HUES48 (cell line): ENCODE measurements around the gene HS6ST2.

Experiments
- H3K27ac ChIP-seq: one replicate; pipeline ENCODE4 v1.7.0; 2013; ENCODE audit warnings: low read depth, low read length, inconsistent platforms
- H3K27me3 ChIP-seq: 2 replicates; pipeline ENCODE4 v1.6.1; 2013; ENCODE audit warnings: mild to moderate bottlenecking, low read length; ENCODE audit not compliant: control insufficient read depth, insufficient read depth
- H3K36me3 ChIP-seq: 2 replicates; pipeline ENCODE4 v1.6.1; 2013; ENCODE audit warnings: low read length; ENCODE audit not compliant: control insufficient read depth, insufficient read depth
- H3K4me1 ChIP-seq: 2 replicates; pipeline ENCODE4 v1.6.1; 2013; ENCODE audit warnings: mild to moderate bottlenecking, low read length; ENCODE audit not compliant: control insufficient read depth, insufficient read depth
- H3K4me3 ChIP-seq: 2 replicates; pipeline ENCODE4 v1.5.1; 2013; ENCODE audit warnings: mild to moderate bottlenecking, low read depth, low read length
- H3K9ac ChIP-seq: 2 replicates; pipeline ENCODE4 v1.6.1; 2013; ENCODE audit warnings: mild to moderate bottlenecking, low read depth, low read length, moderate library complexity
- H3K9me3 ChIP-seq: 2 replicates; pipeline ENCODE4 v1.6.1; 2013; ENCODE audit warnings: low read length; ENCODE audit not compliant: control insufficient read depth, insufficient read depth

HS6ST2 gene

DNA sequence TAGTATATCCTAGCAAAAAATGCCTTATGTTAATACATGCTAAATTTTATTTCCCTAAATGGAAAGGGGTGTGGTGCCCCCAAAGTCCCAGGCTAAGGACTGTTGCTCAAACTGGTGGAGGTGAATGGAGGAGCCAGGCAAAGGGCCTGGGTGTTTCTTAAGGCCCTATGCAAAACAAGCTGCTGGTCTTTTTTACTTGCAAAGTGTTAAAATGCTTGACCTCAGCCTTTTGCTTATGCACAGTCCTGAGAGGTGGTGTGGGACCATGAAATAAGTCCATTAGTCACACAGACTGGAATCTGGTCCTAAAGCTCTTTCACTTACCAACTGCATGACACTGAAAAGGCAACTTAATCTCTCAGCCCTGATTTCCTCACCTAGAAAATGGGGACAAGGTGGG is 246.1 kb downstream of the HS6ST2 start:
- Histone ChIP-seq H3K27ac (no peak overlapping the region), H3K9ac (no peak overlapping the region), H3K4me1 (peaks cover 4% of the 10 kb centered on the region), H3K9me3 (no peaks in the 10 kb centered on the region), H3K27me3 (peaks cover 7% of the 10 kb centered on the region), H3K36me3 (no peaks in the 10 kb centered on the region), H3K4me3 (no peak overlapping the region)

DNA sequence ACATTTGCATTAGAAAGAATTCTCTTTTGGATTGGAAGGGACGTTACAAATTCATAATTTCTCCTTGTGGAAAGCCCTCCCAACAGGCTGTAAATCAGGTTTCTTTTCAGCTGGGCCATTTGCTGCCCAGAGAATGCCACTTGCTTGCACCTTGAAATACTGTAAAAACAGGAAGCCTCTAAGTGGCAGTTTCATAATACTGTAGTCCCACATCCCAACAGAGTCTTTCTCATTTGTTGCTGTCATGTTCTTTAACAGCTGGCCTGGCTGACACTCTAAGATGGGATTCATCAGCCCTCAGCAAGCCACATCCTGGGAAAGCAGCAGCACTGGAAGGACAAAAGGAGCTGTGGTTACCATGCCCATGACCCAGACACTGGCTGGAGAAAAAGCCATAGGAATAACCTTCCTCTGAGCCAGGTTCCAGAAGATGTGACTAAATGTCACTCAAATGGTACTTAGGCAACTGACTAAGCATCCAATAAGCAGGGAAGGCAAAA is 247.7 kb downstream of the HS6ST2 start:
- Histone ChIP-seq H3K27me3 (peaks cover 7% of the 10 kb centered on the region; the same call in 1 of the 2 replicates), H3K27ac (no peak overlapping the region), H3K9ac (no peak overlapping the region), H3K36me3 (no peaks in the 10 kb centered on the region), H3K4me1 (peaks cover 4% of the 10 kb centered on the region), H3K4me3 (no peak overlapping the region), H3K9me3 (no peaks in the 10 kb centered on the region)

DNA sequence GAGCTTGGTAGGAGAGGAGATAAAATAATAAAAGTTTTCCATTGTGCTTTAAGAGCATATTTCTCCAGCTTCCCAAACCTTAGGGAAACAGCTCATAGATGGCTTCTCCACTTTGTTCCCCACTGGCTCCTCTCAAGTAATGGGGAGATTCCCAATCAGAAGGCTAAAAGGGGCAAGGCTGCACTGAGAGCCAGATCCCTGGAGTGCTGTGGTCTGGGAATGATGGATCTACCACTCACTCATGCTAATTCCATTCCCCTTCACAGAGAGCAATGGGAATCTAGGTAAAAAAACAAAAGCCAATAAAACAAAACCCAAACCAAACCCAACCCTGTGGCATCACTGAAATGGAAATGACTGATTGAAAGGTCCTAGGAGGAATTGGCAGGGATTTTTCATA is 249.9 kb downstream of the HS6ST2 start:
- Histone ChIP-seq H3K4me1 (peaks cover 14% of the 10 kb centered on the region), H3K9me3 (no peaks in the 10 kb centered on the region), H3K27ac (no peak overlapping the region), H3K9ac (no peak overlapping the region), H3K36me3 (no peaks in the 10 kb centered on the region), H3K27me3 (peaks cover 9% of the 10 kb centered on the region; the same call in 1 of the 2 replicates), H3K4me3 (no peak overlapping the region)

DNA sequence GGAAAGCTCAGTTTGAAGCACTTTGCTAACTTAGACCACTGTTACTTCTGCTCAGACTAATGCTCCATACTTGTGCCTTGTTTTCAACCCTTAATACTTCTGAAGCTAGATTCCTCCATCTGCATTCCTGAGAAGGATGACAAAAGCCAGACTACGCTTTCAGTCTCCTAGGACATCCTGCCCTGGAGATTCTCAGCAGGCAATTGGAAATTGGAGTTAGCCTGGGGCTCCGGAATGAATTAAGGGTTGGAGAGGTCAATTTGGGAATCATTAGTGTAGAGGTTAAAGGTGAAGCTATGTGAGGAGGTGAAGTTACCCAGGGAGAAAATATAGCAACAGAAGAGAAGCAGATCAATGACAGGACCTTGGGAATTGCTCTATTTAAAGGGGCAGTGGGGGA is 253.7 kb downstream of the HS6ST2 start:
- no peak overlapping the region for H3K9ac ChIP-seq
- peaks cover 14% of the 10 kb centered on the region for H3K4me1 ChIP-seq
- H3K4me3 ChIP-seq: no peak overlapping the region
- no peaks in the 10 kb centered on the region for H3K36me3 ChIP-seq
- no peaks in the 10 kb centered on the region for H3K9me3 ChIP-seq
- no peak overlapping the region for H3K27ac ChIP-seq
- peaks cover 28% of the 10 kb centered on the region for H3K27me3 ChIP-seq

DNA sequence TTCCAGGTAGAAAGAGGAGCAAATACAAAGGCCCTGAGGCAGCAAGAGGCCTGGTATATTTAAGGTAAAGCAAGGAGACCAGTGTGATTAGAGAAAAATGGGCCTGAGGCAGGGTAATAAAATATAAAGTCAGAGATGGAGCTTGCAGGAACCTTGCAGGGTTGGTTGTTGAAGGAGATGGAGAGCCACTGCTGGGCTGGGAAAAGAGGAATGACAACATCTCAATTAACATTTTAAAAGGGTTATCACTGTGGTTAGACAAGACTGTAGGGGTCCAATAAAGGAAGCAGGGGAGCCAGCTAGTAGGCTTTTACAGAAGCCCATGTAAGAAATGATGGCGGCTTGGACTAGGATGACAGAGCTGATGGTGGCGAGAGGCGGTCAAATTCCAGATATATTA is 264.0 kb downstream of the HS6ST2 start:
- Histone ChIP-seq H3K27ac (no peak overlapping the region), H3K27me3 (peaks cover 67% of the 10 kb centered on the region), H3K36me3 (no peaks in the 10 kb centered on the region), H3K4me1 (peaks cover 42% of the 10 kb centered on the region), H3K4me3 (peak overlapping the region; percentile 24; the same call in 1 of the 2 replicates), H3K9ac (no peak overlapping the region), H3K9me3 (no peaks in the 10 kb centered on the region)

DNA sequence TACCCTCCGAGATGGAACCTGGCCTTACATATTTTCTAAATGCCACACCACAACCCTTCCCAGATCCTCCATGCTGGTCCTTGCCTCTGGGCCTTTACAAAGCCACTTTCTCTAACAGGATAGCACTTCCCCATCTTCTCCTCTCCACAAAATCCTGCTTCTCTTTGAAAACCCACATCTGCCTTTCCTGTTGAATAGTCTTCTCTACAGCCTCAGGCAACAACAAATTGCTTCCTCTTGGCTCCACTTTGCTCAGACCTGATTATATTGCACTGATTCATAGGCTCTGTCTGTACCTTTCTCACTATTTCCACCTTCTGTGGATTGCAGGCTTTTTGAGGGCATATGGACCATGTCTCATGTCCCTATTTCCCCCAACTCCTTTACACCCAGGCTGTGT is 265.9 kb downstream of the HS6ST2 start:
- no peak overlapping the region for H3K27ac ChIP-seq
- H3K4me3 ChIP-seq: no peak overlapping the region
- H3K4me1 ChIP-seq: peaks cover 51% of the 10 kb centered on the region
- H3K9ac ChIP-seq: no peak overlapping the region
- H3K9me3 ChIP-seq: no peaks in the 10 kb centered on the region
- H3K36me3 ChIP-seq: no peaks in the 10 kb centered on the region
- H3K27me3 ChIP-seq: peaks cover 60% of the 10 kb centered on the region

DNA sequence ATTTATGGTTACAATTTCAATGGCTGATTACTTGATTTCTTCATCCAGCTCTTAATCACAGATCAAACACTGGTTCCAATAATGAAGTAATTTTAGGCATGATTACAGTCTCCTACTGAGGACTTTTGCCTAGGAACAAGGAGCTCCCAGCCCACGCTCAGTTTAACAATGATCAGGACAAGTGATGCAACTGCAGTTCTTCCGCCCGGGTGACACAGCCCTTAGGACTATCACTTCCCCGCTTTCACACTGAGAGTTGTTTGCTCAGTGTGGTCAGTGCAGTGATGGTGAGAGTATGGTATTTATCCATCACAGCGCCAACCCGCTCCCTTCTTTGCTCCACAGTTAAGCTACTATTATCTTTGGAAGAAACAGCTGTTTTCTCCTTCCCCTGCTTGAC is 266.4 kb downstream of the HS6ST2 start:
- Histone ChIP-seq H3K9me3 (no peaks in the 10 kb centered on the region), H3K36me3 (no peaks in the 10 kb centered on the region), H3K4me1 (peaks cover 51% of the 10 kb centered on the region), H3K27ac (no peak overlapping the region), H3K9ac (no peak overlapping the region), H3K27me3 (peaks cover 57% of the 10 kb centered on the region), H3K4me3 (no peak overlapping the region)

DNA sequence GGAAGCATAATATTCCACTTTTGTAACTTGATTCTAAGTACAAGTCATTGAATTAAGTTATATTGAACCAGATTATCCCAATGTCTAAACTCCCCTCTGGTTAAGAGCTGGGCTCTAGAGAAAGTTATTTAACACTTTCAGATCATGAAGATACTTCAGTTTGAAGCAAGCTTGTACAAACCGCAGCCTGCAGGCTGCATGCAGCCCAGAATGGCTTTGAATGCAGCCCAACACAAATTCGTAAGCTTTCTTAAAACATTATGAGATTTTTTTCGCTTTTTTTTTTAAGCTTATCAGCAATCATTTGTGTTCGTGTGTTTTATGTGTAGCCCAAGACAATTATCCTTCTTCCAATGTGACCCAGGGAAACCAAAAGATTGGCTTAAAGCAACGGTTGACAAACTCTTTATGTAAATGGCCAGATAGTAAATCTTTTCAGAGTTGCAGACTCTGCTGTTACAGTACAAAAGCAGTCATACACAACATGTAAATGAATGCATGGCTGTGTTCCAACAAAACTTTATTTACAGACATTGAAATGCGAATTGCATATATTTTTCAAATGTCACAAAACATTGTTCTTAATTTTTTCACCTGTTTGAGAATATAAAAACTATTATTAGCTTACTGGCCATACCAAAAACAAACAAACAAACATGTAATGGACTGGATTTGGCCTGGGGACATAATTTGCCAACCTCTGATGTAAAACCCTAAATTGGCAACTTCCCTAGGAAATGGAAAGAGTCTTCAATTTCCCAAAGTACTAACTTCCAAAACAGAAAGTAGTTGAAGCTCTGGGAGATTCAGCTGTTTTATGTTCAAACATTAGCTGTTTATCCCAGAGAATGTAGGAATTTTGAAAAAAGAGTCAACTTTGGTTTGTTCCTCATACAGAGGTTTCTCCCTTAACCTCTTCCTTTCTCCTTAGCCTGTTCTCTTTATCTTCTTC is 268.5 kb downstream of the HS6ST2 start:
- Histone ChIP-seq H3K27me3 (peaks cover 36% of the 10 kb centered on the region), H3K27ac (no peak overlapping the region), H3K4me1 (peaks cover 48% of the 10 kb centered on the region), H3K9me3 (no peaks in the 10 kb centered on the region), H3K36me3 (no peaks in the 10 kb centered on the region), H3K9ac (no peak overlapping the region), H3K4me3 (no peak overlapping the region)

DNA sequence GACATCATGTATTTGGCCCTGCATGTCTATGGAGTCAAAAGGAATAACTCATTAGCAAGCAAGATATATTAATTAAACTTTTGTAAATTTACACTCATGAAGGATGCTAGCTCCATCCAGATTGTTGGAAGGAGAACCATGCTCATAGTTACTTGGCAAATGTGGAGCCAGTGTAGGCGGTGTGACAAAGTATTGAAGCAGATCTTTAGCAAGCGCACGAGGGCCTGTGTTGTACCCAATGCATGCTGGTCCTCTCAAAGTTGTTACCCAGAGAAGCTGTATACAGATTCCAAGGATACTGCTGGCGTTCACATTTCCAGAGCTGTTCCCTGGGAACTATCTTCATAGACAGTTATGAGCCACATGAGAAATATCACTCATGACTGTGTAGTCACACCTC is 273.2 kb downstream of the HS6ST2 start:
- Histone ChIP-seq H3K4me1 (peaks cover 18% of the 10 kb centered on the region), H3K27ac (no peak overlapping the region)

DNA sequence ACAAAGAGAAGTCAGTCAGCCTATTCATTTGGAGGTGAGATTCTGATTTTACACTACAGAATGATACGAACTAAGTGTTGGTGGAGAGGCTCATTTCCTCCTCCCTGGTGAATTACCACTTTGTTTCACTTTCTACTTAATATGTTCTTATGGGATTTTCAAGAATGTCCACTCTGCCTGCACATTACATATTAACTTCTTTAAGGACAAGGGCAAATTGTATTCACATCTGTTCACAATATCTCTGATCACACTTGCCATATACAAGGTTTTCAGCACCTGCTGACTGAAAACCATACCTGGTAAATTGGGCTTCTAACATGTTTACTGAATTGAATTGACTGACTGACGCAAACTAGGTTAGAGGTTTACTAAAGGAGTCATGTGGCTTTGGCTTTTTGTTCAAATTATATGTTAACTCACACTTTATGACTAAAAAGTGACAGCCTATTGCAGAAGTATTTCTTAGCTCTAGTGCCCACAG is 281.2 kb downstream of the HS6ST2 start:
- Histone ChIP-seq H3K27ac (no peak overlapping the region), H3K27me3 (peaks cover 60% of the 10 kb centered on the region), H3K4me1 (peaks cover 28% of the 10 kb centered on the region), H3K4me3 (no peak overlapping the region), H3K9me3 (peaks cover 2% of the 10 kb centered on the region; the same call in 1 of the 2 replicates), H3K36me3 (no peaks in the 10 kb centered on the region), H3K9ac (no peak overlapping the region)

More for the DNA sequence above, 273.2 kb downstream of the HS6ST2 start:
- Histone ChIP-seq H3K9me3 (peaks cover under 1% of the 10 kb centered on the region; the same call in 1 of the 2 replicates), H3K36me3 (no peaks in the 10 kb centered on the region), H3K27me3 (no peaks in the 10 kb centered on the region; the same call in 1 of the 2 replicates), H3K9ac (no peak overlapping the region), H3K4me3 (no peak overlapping the region)

DNA sequence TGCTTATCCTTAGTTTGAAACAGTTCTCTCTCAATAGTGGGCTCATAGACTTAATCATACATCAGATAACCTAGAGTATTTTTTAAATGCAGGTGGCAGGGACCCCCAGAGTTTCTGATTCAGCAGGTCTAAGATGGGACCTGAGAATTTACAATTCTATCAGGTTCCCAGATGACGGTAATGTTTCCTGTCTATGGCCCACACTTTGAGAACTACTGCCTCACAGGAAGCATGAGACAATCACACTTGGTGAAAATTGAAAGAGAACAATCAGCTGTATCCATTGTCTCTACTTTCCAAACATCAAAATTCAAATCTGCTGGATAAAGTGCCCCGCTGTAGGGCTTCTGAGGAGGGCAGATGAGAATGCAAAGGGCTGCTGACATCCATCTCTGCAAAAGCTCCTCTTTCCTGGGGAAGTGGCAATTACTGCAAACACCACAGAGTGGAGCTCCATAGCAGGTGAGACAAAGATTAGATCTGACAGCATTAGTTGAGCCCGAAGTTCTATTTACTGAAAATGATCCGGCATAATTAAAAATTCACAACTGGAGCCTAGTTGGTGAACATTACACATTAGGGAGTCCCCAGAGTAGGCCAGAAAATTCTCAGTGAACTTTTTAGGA is 281.8 kb downstream of the HS6ST2 start:
- Histone ChIP-seq H3K36me3 (no peaks in the 10 kb centered on the region), H3K27ac (peak overlapping the region; percentile 24), H3K27me3 (peaks cover 66% of the 10 kb centered on the region)

More for the DNA sequence above, 281.8 kb downstream of the HS6ST2 start:
- no peak overlapping the region for H3K9ac ChIP-seq
- H3K4me3 ChIP-seq: no peak overlapping the region
- peaks cover 34% of the 10 kb centered on the region for H3K4me1 ChIP-seq
- H3K9me3 ChIP-seq: peaks cover 2% of the 10 kb centered on the region; the same call in 1 of the 2 replicates
